Aorta (tissue), 5 donors: ENCODE measurements around the gene ANKRD36C. TPM values are rescaled to one million over a fixed set of nuclear protein-coding genes. Genes with fewer than 3 reads are reported as not detected.
"Not testable (repeated sequence)": the region's sequence is repeated elsewhere in the genome, so short reads cannot be mapped to it uniquely, and the experiment has no call there.

Source experiments
- ATAC-seq: fragments of 200-7000 bp; cut with Tn5 transposase; one replicate; pipeline ENCODE4 v1.9.1; 2022; ENCODE audit warnings: moderate library complexity; ENCODE audit not compliant: low FRiP score
- DNase-seq, 2 donors: peaks; one replicate each; pipeline ENCODE4 v3.0.0-alpha.2; 2020
- H3K27ac ChIP-seq, 2 donors: one replicate each; pipeline ENCODE4 v1.5.1; 2013; ENCODE audit warnings: low read length in 2 of 2, mild to moderate bottlenecking in 2 of 2, moderate library complexity in 2 of 2, control low read depth in 1 of 2, inconsistent platforms in 1 of 2, low read depth in 1 of 2
- H3K27me3 ChIP-seq, 2 donors: one replicate each; pipeline ENCODE4 v1.6.1; 2013; ENCODE audit warnings: control low read depth in 1 of 2, low read length in 1 of 2, mild to moderate bottlenecking in 1 of 2, moderate library complexity in 1 of 2; ENCODE audit not compliant: insufficient read depth in 2 of 2, control insufficient read depth in 1 of 2
- H3K36me3 ChIP-seq, 2 donors: one replicate each; pipeline ENCODE4 v1.6.1; 2013; ENCODE audit warnings: control low read depth in 1 of 2, low read length in 1 of 2, mild to moderate bottlenecking in 1 of 2; ENCODE audit not compliant: insufficient read depth in 2 of 2, control insufficient read depth in 1 of 2
- H3K4me1 ChIP-seq, 2 donors: one replicate each; pipeline ENCODE4 v1.6.1; 2013; ENCODE audit warnings: low read length in 2 of 2, control low read depth in 1 of 2, mild to moderate bottlenecking in 1 of 2, moderate library complexity in 1 of 2; ENCODE audit not compliant: insufficient read depth in 2 of 2, control insufficient read depth in 1 of 2
- H3K4me3 ChIP-seq, 2 donors: one replicate each; pipeline ENCODE4 v1.5.1; 2013; ENCODE audit warnings: low read length in 2 of 2, control low read depth in 1 of 2, mild to moderate bottlenecking in 1 of 2
- H3K9me3 ChIP-seq: one replicate; pipeline ENCODE4 v1.6.1; 2013; ENCODE audit warnings: mild to moderate bottlenecking, low read length; ENCODE audit not compliant: control insufficient read depth
- WGBS, 2 donors: extraction: QIAGEN DNeasy Blood & Tissue Kit; methylation state at CpG; one replicate each; pipeline ENCODE4 v1.1.7; 2013; 5-methylcytosine and 5-hydroxymethylcytosine counted together
- intact Hi-C, 2 donors: fragments of 100-400 bp; cut with DNase I; formaldehyde crosslinking; loops; one replicate each; pipeline versions ENCODE4 v1.14.2 to v1.15.0; 2022
- polyA plus RNA-seq, 2 donors: library from polyadenylated mRNA; stranded (reverse); fragments of 200-250 nt; gene quantifications; one replicate each; pipeline ENCODE4 v1.2.3, GENCODE V29; 2013
- total RNA-seq, 2 donors: library from RNA; stranded (reverse); fragmentation: NEBNext Ultra II Directional; extraction: Animal tissue kit (Norgen Biotek cat#: 25700); gene quantifications; one replicate each; pipeline ENCODE4 v1.2.1, GENCODE V29; 2021
- donor health status: healthy with polysubstance abuse.
- donor health status: Bipolar disorder and iron deficiency.
- donor health status: DM: no; HTN: no; CAD: no.
- donor health status: DM: no; HTN: no; CAD: no.
- donor health status: DM: yes; HTN: yes; CAD: no.

ANKRD36C gene
- total and polyA plus RNA-seq, 4 donors, result 1.4 to 81.1 (median 28.5) TPM

- not testable (repeated sequence) for ATAC-seq
- WGBS, 2 donors, result 90% methylated on average over 13 of the region's 13 CpGs
These were observed 192.3 kb downstream of the ANKRD36C start for GRCh38 chr2:95799147-95799889.

GRCh38 chr2:95796249-95797099 lies 195.2 kb downstream of the ANKRD36C start:
- DNase-seq, H3K4me1 ChIP-seq, H3K36me3 ChIP-seq, intact Hi-C loops, H3K4me3 ChIP-seq, H3K9me3 ChIP-seq, H3K27me3 ChIP-seq, ATAC-seq, H3K27ac ChIP-seq: not testable (repeated sequence)
- no CpG with 5 or more reads among the region's 18 CpGs for WGBS, 2 donors

More at GRCh38 chr2:95799147-95799889, 192.3 kb downstream of the ANKRD36C start:
- H3K27me3 ChIP-seq, H3K9me3 ChIP-seq, intact Hi-C loops, H3K4me3 ChIP-seq, H3K36me3 ChIP-seq, H3K27ac ChIP-seq, H3K4me1 ChIP-seq: not testable (repeated sequence)
- peak in 1 of 2 donors; percentile 67 for DNase-seq

- ATAC-seq, intact Hi-C loops, H3K4me1 ChIP-seq, H3K4me3 ChIP-seq, H3K27ac ChIP-seq, H3K9me3 ChIP-seq, DNase-seq, H3K27me3 ChIP-seq, H3K36me3 ChIP-seq: not testable (repeated sequence)
- WGBS, 2 donors, result 60 to 95% methylated on average over 1 of the region's 5 CpGs
These were observed 197.7 kb downstream of the ANKRD36C start for GRCh38 chr2:95793970-95794369.

- no CpG with 5 or more reads among the region's 9 CpGs for WGBS, 2 donors
- ATAC-seq, intact Hi-C loops, H3K27me3 ChIP-seq, H3K9me3 ChIP-seq, H3K4me3 ChIP-seq, H3K27ac ChIP-seq, H3K4me1 ChIP-seq, H3K36me3 ChIP-seq, DNase-seq: not testable (repeated sequence)
These were observed 201.4 kb downstream of the ANKRD36C start for GRCh38 chr2:95790180-95790579.

- intact Hi-C loops, H3K27me3 ChIP-seq, H3K4me1 ChIP-seq, DNase-seq, H3K36me3 ChIP-seq, H3K4me3 ChIP-seq, H3K27ac ChIP-seq, H3K9me3 ChIP-seq: not testable (repeated sequence)
- ATAC-seq, result peak; percentile 19
- WGBS, 2 donors, result no CpG with 5 or more reads among the region's 34 CpGs
These were observed 202.2 kb downstream of the ANKRD36C start for GRCh38 chr2:95789385-95789784.

- H3K4me1 ChIP-seq, ATAC-seq, DNase-seq, H3K9me3 ChIP-seq, intact Hi-C loops, H3K27me3 ChIP-seq, H3K4me3 ChIP-seq, H3K36me3 ChIP-seq, H3K27ac ChIP-seq: not testable (repeated sequence)
- no CpG with 5 or more reads among the region's 13 CpGs for WGBS, 2 donors
These were observed 203.0 kb downstream of the ANKRD36C start for GRCh38 chr2:95788642-95789041.

Other genes with a start within 250 kb of the ANKRD36C start
- gene GPAT2, start 43.1 kb upstream of the ANKRD36C start, total RNA-seq, result 10 to 100 TPM in 1 of 2 donors, 1 to 10 TPM in 1; 4.8 to 16.2 TPM
- 1 to 10 TPM in 1 of 2 donors, under 1 TPM in 1; 0.38 to 3.5 TPM for gene GPAT2, start 43.1 kb upstream of the ANKRD36C start, polyA plus RNA-seq
- gene ADRA2B, start 124.7 kb upstream of the ANKRD36C start, total RNA-seq, result 10 to 100 TPM in 1 of 2 donors, under 1 TPM in 1; 0.81 to 34.0 TPM
- under 1 TPM in 1 of 2 donors, not detected in 1; 0.26 TPM for gene ADRA2B, start 124.7 kb upstream of the ANKRD36C start, polyA plus RNA-seq
- gene ASTL, start 146.7 kb upstream of the ANKRD36C start, total RNA-seq, result under 1 TPM; 0.57 to 0.62 TPM
- not detected for gene ASTL, start 146.7 kb upstream of the ANKRD36C start, polyA plus RNA-seq
- gene DUSP2, start 153.6 kb upstream of the ANKRD36C start, total RNA-seq, result 1 to 10 TPM; 5.7 to 7.5 TPM
- gene DUSP2, start 153.6 kb upstream of the ANKRD36C start, polyA plus RNA-seq, result 1 to 10 TPM; 1.2 to 1.9 TPM
- gene STARD7, start 217.0 kb upstream of the ANKRD36C start, total RNA-seq, result 10 to 100 TPM; 69.3 to 72.7 TPM
- gene STARD7, start 217.0 kb upstream of the ANKRD36C start, polyA plus RNA-seq, result 10 to 100 TPM; 23.8 to 36.3 TPM